HL-60 (cell line): ENCODE results near the gene CD40.
"Not testable (repeated sequence)": the region's sequence is repeated elsewhere in the genome, so short reads cannot be mapped to it uniquely, and the experiment has no call there.

Source experiments
- DNase-seq, 2 experiments: peaks; one replicate each; pipeline ENCODE4 v3.0.0-alpha.2; 2010 to 2020; ENCODE audit warnings: low read depth in 1 of 2, low spot score in 1 of 2
- H3K27ac ChIP-seq: fragments of 250-450 bp; sonication (Bioruptor Pico); replicated peaks from 2 replicates; pipeline ENCODE4 v1.5.1; 2020; ENCODE audit warnings: mild to moderate bottlenecking, moderate library complexity
- H3K27me3 ChIP-seq: fragments of 250-450 bp; sonication (Bioruptor Pico); 2 replicates; pipeline ENCODE4 v1.5.1; 2021; ENCODE audit warnings: mild to moderate bottlenecking, moderate library complexity; ENCODE audit not compliant: insufficient read depth, poor library complexity, severe bottlenecking
- H3K4me3 ChIP-seq: replicated peaks from 2 replicates; pipeline ENCODE4 v1.5.1; 2011; ENCODE audit warnings: mild to moderate bottlenecking, control low read depth, low read length; ENCODE audit not compliant: insufficient read depth
- CTCF ChIP-seq: IDR thresholded peaks from one replicate; pipeline ENCODE4 v1.5.1; 2011; ENCODE audit warnings: low read length, control low read depth, inconsistent platforms; ENCODE audit not compliant: insufficient read depth
- GABPA ChIP-seq: IDR thresholded peaks from 2 replicates; pipeline ENCODE4 v1.6.1; 2012; ENCODE audit warnings: low read depth
- POLR2AphosphoS5 ChIP-seq: IDR thresholded peaks from 2 replicates; pipeline ENCODE4 v1.6.1; 2012; ENCODE audit warnings: low read depth
- SPI1 ChIP-seq: IDR thresholded peaks from 2 replicates; pipeline ENCODE4 v1.6.1; 2012; ENCODE audit warnings: low read depth, mild to moderate bottlenecking, borderline replicate concordance
- TF ChIP-seq, protein P1 (sequence below): IDR thresholded peaks from 2 replicates; pipeline ENCODE4 v1.6.1; 2012; ENCODE audit warnings: low read depth; ENCODE audit not compliant: insufficient replicate concordance

Gene CD40

GRCh38 chr20:46099491-46100287, 18.4 kb upstream of the CD40 start:
- no peak for TF ChIP-seq SPI1
- no peak for TF ChIP-seq POLR2AphosphoS5
- TF ChIP-seq, protein P1, sequence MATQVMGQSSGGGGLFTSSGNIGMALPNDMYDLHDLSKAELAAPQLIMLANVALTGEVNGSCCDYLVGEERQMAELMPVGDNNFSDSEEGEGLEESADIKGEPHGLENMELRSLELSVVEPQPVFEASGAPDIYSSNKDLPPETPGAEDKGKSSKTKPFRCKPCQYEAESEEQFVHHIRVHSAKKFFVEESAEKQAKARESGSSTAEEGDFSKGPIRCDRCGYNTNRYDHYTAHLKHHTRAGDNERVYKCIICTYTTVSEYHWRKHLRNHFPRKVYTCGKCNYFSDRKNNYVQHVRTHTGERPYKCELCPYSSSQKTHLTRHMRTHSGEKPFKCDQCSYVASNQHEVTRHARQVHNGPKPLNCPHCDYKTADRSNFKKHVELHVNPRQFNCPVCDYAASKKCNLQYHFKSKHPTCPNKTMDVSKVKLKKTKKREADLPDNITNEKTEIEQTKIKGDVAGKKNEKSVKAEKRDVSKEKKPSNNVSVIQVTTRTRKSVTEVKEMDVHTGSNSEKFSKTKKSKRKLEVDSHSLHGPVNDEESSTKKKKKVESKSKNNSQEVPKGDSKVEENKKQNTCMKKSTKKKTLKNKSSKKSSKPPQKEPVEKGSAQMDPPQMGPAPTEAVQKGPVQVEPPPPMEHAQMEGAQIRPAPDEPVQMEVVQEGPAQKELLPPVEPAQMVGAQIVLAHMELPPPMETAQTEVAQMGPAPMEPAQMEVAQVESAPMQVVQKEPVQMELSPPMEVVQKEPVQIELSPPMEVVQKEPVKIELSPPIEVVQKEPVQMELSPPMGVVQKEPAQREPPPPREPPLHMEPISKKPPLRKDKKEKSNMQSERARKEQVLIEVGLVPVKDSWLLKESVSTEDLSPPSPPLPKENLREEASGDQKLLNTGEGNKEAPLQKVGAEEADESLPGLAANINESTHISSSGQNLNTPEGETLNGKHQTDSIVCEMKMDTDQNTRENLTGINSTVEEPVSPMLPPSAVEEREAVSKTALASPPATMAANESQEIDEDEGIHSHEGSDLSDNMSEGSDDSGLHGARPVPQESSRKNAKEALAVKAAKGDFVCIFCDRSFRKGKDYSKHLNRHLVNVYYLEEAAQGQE = no peak
- TF ChIP-seq GABPA = no peak
- TF ChIP-seq CTCF = no peak
- Histone ChIP-seq H3K27me3 (peaks cover 41% of the 10 kb centered on the region), H3K4me3 (no peak overlapping the region), H3K27ac (no peak overlapping the region)
- DNase-seq = no peak

DNA sequence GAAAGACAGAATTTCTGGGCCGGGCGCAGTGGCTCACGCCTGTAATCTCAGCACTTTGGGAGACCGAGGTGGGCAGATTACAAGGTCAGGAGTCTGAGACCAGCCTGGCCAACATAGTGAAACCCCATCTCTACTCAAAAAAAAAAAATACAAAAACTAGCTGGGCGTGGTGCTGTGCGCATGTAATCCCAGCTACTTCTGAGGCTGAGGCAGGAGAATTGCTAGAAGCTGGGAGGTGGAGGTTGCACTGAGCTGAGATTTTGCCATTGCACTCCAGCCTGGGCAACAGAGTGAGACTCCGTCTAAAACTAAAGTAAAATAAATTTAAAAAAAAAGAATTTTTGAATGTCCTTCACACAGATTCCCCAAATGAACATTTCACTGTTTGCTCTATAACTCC, 17.7 kb upstream of the CD40 start:
- DNase-seq, H3K27ac ChIP-seq, H3K4me3 ChIP-seq: not testable (repeated sequence)
- H3K27me3 ChIP-seq = peaks cover 43% of the 10 kb centered on the region

DNA sequence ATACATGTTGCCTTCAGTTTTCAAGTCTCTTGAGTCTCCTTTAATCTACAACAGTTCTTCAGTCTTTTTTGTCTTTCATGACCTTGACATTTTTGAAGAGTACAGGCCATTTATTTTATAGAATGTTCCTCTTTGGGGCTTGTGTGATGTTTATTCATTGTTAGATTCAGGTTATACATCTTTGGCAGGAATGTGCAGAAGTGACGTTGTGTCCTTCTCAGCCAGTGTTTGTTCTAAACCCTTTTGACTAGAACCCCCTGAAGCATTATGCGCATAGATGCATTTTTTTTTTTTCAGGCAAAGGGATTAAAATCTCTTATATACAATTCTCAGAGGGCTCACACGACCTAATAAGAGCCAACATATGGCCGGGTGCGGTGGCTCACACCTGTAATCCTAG, 17.1 kb upstream of the CD40 start:
- TF ChIP-seq CTCF (no peak), SPI1 (no peak), GABPA (no peak), POLR2AphosphoS5 (no peak)
- TF ChIP-seq, protein P1 = no peak
- DNase-seq = no peak
- Histone ChIP-seq H3K27ac (no peak overlapping the region), H3K4me3 (no peak overlapping the region), H3K27me3 (peaks cover 45% of the 10 kb centered on the region)

DNA sequence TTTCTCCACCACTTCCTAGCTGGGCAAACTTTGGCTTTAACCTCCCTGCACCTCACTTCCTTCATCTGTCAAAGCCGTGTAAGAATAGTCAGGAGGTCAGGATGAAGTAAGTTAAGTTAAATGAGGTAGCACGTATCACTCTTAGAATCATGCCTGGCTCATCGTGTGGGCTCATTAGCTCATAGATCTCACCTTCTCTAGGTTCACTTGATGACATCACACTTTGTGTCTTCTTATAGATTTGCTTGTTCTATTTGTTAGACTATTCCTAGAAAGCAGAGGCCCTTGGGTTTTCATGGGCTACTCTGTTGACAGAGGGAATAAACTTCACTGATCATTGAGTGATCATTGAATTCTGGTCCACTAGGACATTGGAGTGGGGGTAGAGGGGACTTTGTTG, 16.2 kb upstream of the CD40 start:
- Histone ChIP-seq H3K27me3 (peaks cover 47% of the 10 kb centered on the region), H3K4me3 (no peak overlapping the region), H3K27ac (no peak overlapping the region)
- DNase-seq = no peak
- TF ChIP-seq POLR2AphosphoS5 = no peak
- TF ChIP-seq GABPA = no peak
- no peak for TF ChIP-seq CTCF
- TF ChIP-seq SPI1 = no peak
- TF ChIP-seq, protein P1 = no peak
